Suprapubic skin (tissue), 4 donors: ENCODE data around the gene AATF.

Experiments
- CTCF ChIP-seq, 2 donors: fragments of 200-600 bp in 1 of 2; fragments of 450-650 bp in 1 of 2; sonication (generic) in 1 of 2; IDR thresholded peaks; one replicate each; pipeline ENCODE4 v1.5.1; 2016 to 2019; ENCODE audit warnings: antibody characterized with exemption in 2 of 2, mild to moderate bottlenecking in 1 of 2, moderate library complexity in 1 of 2
- EP300 ChIP-seq: sonication (generic); formaldehyde crosslinking; IDR thresholded peaks from one replicate; pipeline ENCODE4 v1.6.1; 2017; ENCODE audit warnings: antibody characterized with exemption
- POLR2A ChIP-seq, 2 donors: fragments of 450-650 bp; IDR thresholded peaks; one replicate each; pipeline ENCODE4 v1.6.1; 2017; ENCODE audit warnings: antibody characterized with exemption in 2 of 2, mild to moderate bottlenecking in 2 of 2, moderate library complexity in 2 of 2
- POLR2AphosphoS5 ChIP-seq, 3 donors: sonication (generic); formaldehyde crosslinking; IDR thresholded peaks; one replicate each; pipeline ENCODE4 v1.6.1; 2017; ENCODE audit warnings: antibody characterized with exemption in 3 of 3

DNA sequence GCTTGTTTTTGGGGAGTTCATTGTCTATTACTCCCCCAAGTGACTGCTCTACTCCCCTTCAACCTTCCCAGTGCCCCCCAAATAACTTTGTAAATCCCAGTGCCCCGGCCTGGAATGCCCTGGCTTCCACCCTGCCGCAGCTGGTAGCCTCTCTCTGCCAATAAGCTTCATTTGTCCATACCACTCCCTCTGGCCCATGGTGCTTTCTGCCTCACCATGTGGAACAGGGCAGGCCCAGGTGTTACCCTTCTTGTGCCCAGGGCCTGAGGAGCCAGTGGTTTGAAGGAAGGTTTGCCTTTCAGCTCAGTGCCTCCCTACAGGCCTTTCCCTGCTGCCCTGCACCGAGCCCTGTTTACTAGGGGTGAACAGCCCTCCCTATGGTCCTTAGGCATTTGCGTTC, 134.2 kb downstream of the AATF start:
- TF ChIP-seq CTCF (IDR thresholded peaks at IDR 0.05): no peak
- TF ChIP-seq POLR2A (IDR thresholded peaks at IDR 0.05): no peak
- no peak for TF ChIP-seq POLR2AphosphoS5 (IDR thresholded peaks at IDR 0.05)
- no peak for TF ChIP-seq EP300
